Endothelial cell of umbilical vein (primary cell): Measurements from ENCODE around the gene GABBR2. TPM values are rescaled to one million over a fixed set of nuclear protein-coding genes. Genes with fewer than 3 reads are reported as not detected.

Experiments
- BruUV-seq: library from RNA; stranded (reverse); fragments of 400-500 nt; replicated peaks from 2 replicates; lab custom pipeline; 2021; lab: Mats Ljungman, UMichigan
- CTCF ChIA-PET: fragments of 300-600, 350-600 bp; sonication (Branson Sonifier 250); formaldehyde crosslinking; loops from one replicate; lab custom pipeline; 2021; ENCODE audit warnings: antibody characterized with exemption, inconsistent platforms; lab: Charles Lee
- POLR2A ChIA-PET: fragments of 300-600, 350-600 bp; sonication (Branson Sonifier 250); formaldehyde crosslinking; loops from one replicate; lab custom pipeline; 2021; ENCODE audit warnings: antibody characterized with exemption, inconsistent platforms; lab: Charles Lee
- DNase-seq: peaks from one replicate; pipeline ENCODE4 v3.0.0-alpha.2; 2011; ENCODE audit warnings: low read depth, low spot score
- FAIRE-seq: peaks from 2 replicates; lab custom pipeline; 2011; peaks lifted over from hg19 to GRCh38; lab: Jason Lieb, UNC
- H2AFZ ChIP-seq: 2 replicates; pipeline ENCODE4 v1.6.0; 2012; ENCODE audit warnings: low read depth, low read length, control low read depth, inconsistent platforms
- H3K27ac ChIP-seq: 2 replicates; pipeline ENCODE4 v1.5.1; 2011; ENCODE audit warnings: low read depth, mild to moderate bottlenecking, control low read depth, low read length, moderate library complexity; ENCODE audit not compliant: insufficient read depth
- H3K27me3 ChIP-seq, 2 experiments: 2 replicates each; pipeline versions ENCODE4 v1.6.0 to v1.6.1; 2011; ENCODE audit warnings: low read length in 2 of 2, mixed read lengths in 1 of 2; ENCODE audit not compliant: control insufficient read depth in 2 of 2, insufficient read depth in 2 of 2
- H3K36me3 ChIP-seq, 2 experiments: 2 replicates in 1 of 2; 3 replicates in 1 of 2; pipeline ENCODE4 v1.5.1; 2011; ENCODE audit warnings: low read length in 2 of 2, mild to moderate bottlenecking in 1 of 2, moderate library complexity in 1 of 2; ENCODE audit not compliant: control insufficient read depth in 2 of 2, insufficient read depth in 2 of 2; ENCODE audit errors: extremely low read depth in 1 of 2
- H3K4me1 ChIP-seq: 3 replicates; pipeline ENCODE4 v1.5.1; 2011; ENCODE audit warnings: mild to moderate bottlenecking, low read length; ENCODE audit not compliant: control insufficient read depth, insufficient read depth; ENCODE audit errors: extremely low read depth
- H3K4me2 ChIP-seq: 2 replicates; pipeline ENCODE4 v1.6.1; 2011; ENCODE audit warnings: low read length, control low read depth, mixed read lengths; ENCODE audit not compliant: insufficient read depth
- H3K4me3 ChIP-seq, 3 experiments: fragments of 200-600 bp in 1 of 3; sonication (generic), shearing (Covaris generic) in 1 of 3; replicated peaks in 1 of 3; 2 replicates each; pipeline ENCODE4 v1.5.1; 2011 to 2016; ENCODE audit warnings: control low read depth in 3 of 3, low read length in 3 of 3, mild to moderate bottlenecking in 2 of 3, inconsistent platforms in 1 of 3, low read depth in 1 of 3, moderate library complexity in 1 of 3; ENCODE audit not compliant: insufficient read depth in 1 of 3
- H3K79me2 ChIP-seq: 2 replicates; pipeline ENCODE4 v1.6.0; 2012; ENCODE audit warnings: low read length, inconsistent platforms; ENCODE audit not compliant: control insufficient read depth, insufficient read depth
- H3K9ac ChIP-seq: replicated peaks from 2 replicates; pipeline ENCODE3; 2011; ENCODE audit warnings: low read length, control low read depth; ENCODE audit not compliant: insufficient read depth; ENCODE audit errors: extremely low read depth
- H3K9me1 ChIP-seq: replicated peaks from 3 replicates; pipeline ENCODE4 v1.6.0; 2011; ENCODE audit warnings: mild to moderate bottlenecking, low read length; ENCODE audit not compliant: control insufficient read depth, insufficient read depth; ENCODE audit errors: extremely low read depth
- H3K9me3 ChIP-seq: replicated peaks from 2 replicates; pipeline ENCODE4 v1.5.1; 2012; ENCODE audit warnings: low read length, inconsistent platforms; ENCODE audit not compliant: control insufficient read depth, insufficient read depth
- H4K20me1 ChIP-seq: replicated peaks from 2 replicates; pipeline ENCODE3; 2011; ENCODE audit warnings: mild to moderate bottlenecking, low read length; ENCODE audit not compliant: control insufficient read depth, insufficient read depth; ENCODE audit errors: extremely low read depth
- CTCF ChIP-seq, 2 donors: IDR thresholded peaks; 1 replicate in 1 of 2; 2 replicates in 1 of 2; pipeline ENCODE4 v1.5.1; 2011; ENCODE audit warnings: low read length in 2 of 2, mild to moderate bottlenecking in 2 of 2, moderate library complexity in 2 of 2, control low read depth in 1 of 2, inconsistent platforms in 1 of 2, low read depth in 1 of 2; ENCODE audit not compliant: insufficient read depth in 1 of 2; ENCODE audit errors: extremely low read depth in 1 of 2
- EZH2 ChIP-seq: IDR thresholded peaks from 2 replicates; pipeline ENCODE4 v1.6.1; 2012; ENCODE audit warnings: borderline replicate concordance, low read depth, mild to moderate bottlenecking, moderate library complexity, low read length, inconsistent platforms; ENCODE audit not compliant: severe bottlenecking
- FOS ChIP-seq: IDR thresholded peaks from 2 replicates; pipeline ENCODE4 v1.6.1; 2011; ENCODE audit warnings: mild to moderate bottlenecking, low read length, moderate library complexity, borderline replicate concordance; ENCODE audit not compliant: insufficient read depth
- GATA2 ChIP-seq: IDR thresholded peaks from 2 replicates; pipeline ENCODE4 v1.7.0; 2011; ENCODE audit warnings: low read depth, mild to moderate bottlenecking, moderate library complexity, mixed read lengths, low read length; ENCODE audit not compliant: insufficient read length, insufficient read depth
- JUN ChIP-seq: IDR thresholded peaks from 2 replicates; pipeline ENCODE4 v1.6.1; 2011; ENCODE audit warnings: borderline replicate concordance, low read depth; ENCODE audit not compliant: insufficient read length, insufficient read depth
- MAX ChIP-seq: IDR thresholded peaks from 2 replicates; pipeline ENCODE4 v1.6.1; 2011; ENCODE audit not compliant: insufficient read depth, insufficient read length
- MYC ChIP-seq: IDR thresholded peaks from one replicate; pipeline ENCODE4 v1.6.1; 2011; ENCODE audit warnings: mild to moderate bottlenecking, low read depth, low read length
- POLR2A ChIP-seq: IDR thresholded peaks from 2 replicates; pipeline ENCODE4 v1.6.1; 2012; ENCODE audit warnings: low read depth, mild to moderate bottlenecking, control low read depth, low read length
- POLR2AphosphoS5 ChIP-seq: IDR thresholded peaks from 2 replicates; pipeline ENCODE4 v1.6.1; 2012; ENCODE audit warnings: low read depth, mild to moderate bottlenecking, control low read depth, low read length, moderate library complexity; ENCODE audit not compliant: insufficient read depth
- dilution Hi-C: fragments of 300-500 bp; cut with MboI; formaldehyde crosslinking; loops from one replicate; pipeline ENCODE4 v1.15.0; 2019; ENCODE audit warnings: low sequenced_read_pairs; ENCODE audit not compliant: extremely low pct_ligation_motif_present
- intact Hi-C: fragments of 100-400 bp; cut with micrococcal nuclease; formaldehyde crosslinking; loops from one replicate; pipeline ENCODE4 v1.10.0; 2022
- polyA plus RNA-seq, 4 experiments: library from polyadenylated mRNA; depleted of rRNA in 3 of 4; stranded (reverse) in 3 of 4; unstranded in 1 of 4; fragments of >200 nt; gene quantifications; 2 replicates each; pipeline versions ENCODE4 v1.2.1 to v1.2.3, GENCODE V29; 2011 to 2012; ENCODE audit warnings: missing spikeins in 1 of 4
- total RNA-seq: library from RNA; stranded (reverse); gene quantifications from 2 replicates; pipeline ENCODE4 v1.2.3, GENCODE V29; 2021

GABBR2 gene
- total and polyA plus RNA-seq, 2 donors (not counting 3 experiments of a cell fraction or from before 2014, with no cell fraction given), result 1.1 to 9.2 TPM

- Histone ChIP-seq H3K27ac (no peak overlapping the region), H3K79me2 (no peaks in the 10 kb centered on the region), H3K4me3 (no peak overlapping the region), H3K9me1 (no peaks in the 10 kb centered on the region), H3K9ac (no peak overlapping the region), H4K20me1 (no peaks in the 10 kb centered on the region), H3K9me3 (no peaks in the 10 kb centered on the region), H2AFZ (peak overlapping the region; percentile 52), H3K4me1 (peaks cover 13% of the 10 kb centered on the region), H3K4me2 (peak overlapping the region; percentile 15), H3K27me3 (no peaks in the 10 kb centered on the region), H3K36me3 (no peaks in the 10 kb centered on the region)
- DNase-seq, result peak; percentile 11
- intact Hi-C loops (loop anchor here (1.0 kb wide), 1 partner anchor 94 kb away; no protein-coding TSS in a partner anchor), dilution Hi-C loops (no loop called here)
- ChIA-PET POLR2A (no interaction called here), CTCF (interaction anchor here (0.6 to 2.9 kb wide), 18 partner anchors 11 to 366 kb away, joined by 3 to 19 read pairs (median 4); no protein-coding TSS in a partner anchor)
- BruUV-seq, result no TSS peak
- no peak for TF ChIP-seq CTCF (IDR thresholded peaks at IDR 0.05; ENCODE audit: extremely low read depth in 1 of 2, insufficient read depth in 1 of 2, low read depth in 1 of 2, low read length in 2 of 2)
- TF ChIP-seq JUN, result no peak
- no peak for TF ChIP-seq EZH2
- TF ChIP-seq GATA2, result no peak
- no peak for TF ChIP-seq MYC
- TF ChIP-seq POLR2AphosphoS5, result no peak
- no peak for TF ChIP-seq POLR2A
- no peak for TF ChIP-seq MAX
- no peak for TF ChIP-seq FOS
- FAIRE-seq, result peak; percentile 37
Measured at GRCh38 chr9:98409719-98410118, 299.0 kb downstream of the GABBR2 start.
